K562 (cell line): ENCODE results near the gene ZNF48. TPM values are rescaled to one million over a fixed set of nuclear protein-coding genes. Genes with fewer than 3 reads are reported as not detected.

Experiments used
- ADNP ChIP-seq: fragments of 200-800 bp; sonication (Bioruptor generic); IDR thresholded peaks from 2 replicates; pipeline ENCODE4 v1.6.1; 2016; ENCODE audit warnings: missing genetic modification characterization, missing compliant biosample characterization
- CBFB ChIP-seq: sonication (generic); formaldehyde crosslinking; IDR thresholded peaks from 2 replicates; pipeline ENCODE4 v1.4.0; 2020; ENCODE audit warnings: mild to moderate bottlenecking, missing genetic modification reagents
- CHD4 ChIP-seq: fragments of 200-600 bp; sonication (generic); IDR thresholded peaks from 3 replicates; pipeline ENCODE4 v1.6.1; 2012; ENCODE audit warnings: low read depth, mild to moderate bottlenecking, mixed read lengths, low read length, inconsistent platforms; ENCODE audit not compliant: insufficient read depth, insufficient replicate concordance, poor library complexity, severe bottlenecking
- ELF1 ChIP-seq: fragments of 200-800 bp; sonication (Bioruptor generic); IDR thresholded peaks from 2 replicates; pipeline ENCODE4 v1.6.1; 2016; ENCODE audit warnings: missing genetic modification characterization, missing compliant biosample characterization
- FUS ChIP-seq: fragments of 200-400 bp; formaldehyde crosslinking; optimal IDR thresholded peaks from 2 replicates; pipeline ENCODE3; 2017; ENCODE audit warnings: low read depth, low read length
- GABPB1 ChIP-seq: sonication (generic); formaldehyde crosslinking; IDR thresholded peaks from 2 replicates; pipeline ENCODE4 v1.8.0; 2022; ENCODE audit warnings: mild to moderate bottlenecking, missing genetic modification reagents
- HNRNPH1 ChIP-seq: fragments of 200-400 bp; formaldehyde crosslinking; optimal IDR thresholded peaks from 2 replicates; pipeline ENCODE3; 2017; ENCODE audit warnings: low read depth, mild to moderate bottlenecking, low read length, moderate library complexity
- ILK ChIP-seq: fragments of 450-650 bp; IDR thresholded peaks from 2 replicates; pipeline ENCODE4 v1.6.1; 2016; ENCODE audit warnings: missing genetic modification characterization, low read depth, mild to moderate bottlenecking, missing compliant biosample characterization, moderate library complexity, borderline replicate concordance
- KLF1 ChIP-seq: fragments of 450-650 bp; IDR thresholded peaks from 2 replicates; pipeline ENCODE4 v1.6.1; 2016; ENCODE audit warnings: missing genetic modification characterization, missing compliant biosample characterization
- MAFK ChIP-seq: IDR thresholded peaks from 2 replicates; pipeline ENCODE4 v1.6.1; 2011; ENCODE audit warnings: low read length, improper control_type of control experiment
- NEUROD1 ChIP-seq: fragments of 150-350 bp; IDR thresholded peaks from 2 replicates; pipeline ENCODE4 v1.6.1; 2014; ENCODE audit warnings: borderline replicate concordance, low read length, low read depth; ENCODE audit not compliant: partially characterized antibody
- NKRF ChIP-seq: fragments of 450-650 bp; IDR thresholded peaks from 2 replicates; pipeline ENCODE4 v1.6.1; 2016; ENCODE audit warnings: borderline replicate concordance
- RBBP5 ChIP-seq: fragments of 200-600 bp; sonication (generic); IDR thresholded peaks from 2 replicates; pipeline ENCODE4 v1.6.1; 2012; ENCODE audit warnings: borderline replicate concordance, mild to moderate bottlenecking, low read length, control low read depth, inconsistent platforms; ENCODE audit not compliant: insufficient read depth, poor library complexity, severe bottlenecking
- RBM34 ChIP-seq: fragments of 200-400 bp; formaldehyde crosslinking; IDR thresholded peaks from 2 replicates; pipeline ENCODE4 v1.6.1; 2018; ENCODE audit warnings: low read length, borderline replicate concordance; ENCODE audit not compliant: insufficient read depth
- SIN3A ChIP-seq, 2 experiments: fragments of 150-350 bp in 1 of 2; IDR thresholded peaks; 2 replicates each; pipeline ENCODE4 v1.6.1; 2011 to 2016; ENCODE audit warnings: borderline replicate concordance in 2 of 2, low read depth in 2 of 2, low read length in 2 of 2, mild to moderate bottlenecking in 2 of 2, moderate library complexity in 2 of 2; ENCODE audit not compliant: control insufficient read depth in 1 of 2
- SP2 ChIP-seq: IDR thresholded peaks from 2 replicates; pipeline ENCODE4 v1.6.1; 2011; ENCODE audit warnings: mild to moderate bottlenecking, low read depth, low read length, moderate library complexity; ENCODE audit not compliant: poor library complexity, severe bottlenecking; ENCODE audit errors: extremely low read depth
- SRSF9 ChIP-seq: fragments of 200-400 bp; formaldehyde crosslinking; IDR thresholded peaks from 2 replicates; pipeline ENCODE4 v1.6.1; 2017; ENCODE audit warnings: low read depth, low read length, borderline replicate concordance
- STAG1 ChIP-seq: sonication (generic); formaldehyde crosslinking; IDR thresholded peaks from 2 replicates; pipeline ENCODE4 v1.5.0; 2020; ENCODE audit warnings: missing genetic modification reagents, borderline replicate concordance
- TBP ChIP-seq: optimal IDR thresholded peaks from 2 replicates; pipeline ENCODE3; 2011; ENCODE audit warnings: low read depth, low read length, improper control_type of control experiment
- TRIM24 ChIP-seq, 2 experiments: fragments of 450-650 bp; IDR thresholded peaks; 2 replicates each; pipeline ENCODE4 v1.6.1; 2016
- VEZF1 ChIP-seq: fragments of 200-800 bp; sonication (Bioruptor generic); IDR thresholded peaks from 2 replicates; pipeline ENCODE4 v1.6.1; 2017; ENCODE audit warnings: missing genetic modification characterization, missing compliant biosample characterization
- ZNF197 ChIP-seq: fragments of 200-800 bp; sonication (Bioruptor generic); IDR thresholded peaks from 2 replicates; pipeline ENCODE4 v1.6.1; 2016; ENCODE audit warnings: low read depth, missing genetic modification characterization, missing compliant biosample characterization
- ZNF655 ChIP-seq: fragments of 250-450 bp; sonication (Bioruptor Pico); IDR thresholded peaks from 2 replicates; pipeline ENCODE4 v1.5.0; 2021
- polyA plus RNA-seq, 8 experiments: library from polyadenylated mRNA; depleted of rRNA in 4 of 8; stranded (reverse) in 5 of 8; unstranded in 3 of 8; fragments of >200 nt; fragmentation: Nextera tagmentation in 2 of 8; fragmentation: Illumina TruSeq in 1 of 8; extraction: Ambion mirVana in 2 of 8; extraction: Trizol in 1 of 8; gene quantifications; 2 replicates each; pipeline versions ENCODE4 v1.2.1 to v1.2.3, GENCODE V29; 2011 to 2014; ENCODE audit warnings: inconsistent platforms in 1 of 8, missing spikeins in 1 of 8
- total RNA-seq, 7 experiments: library from RNA; depleted of rRNA in 6 of 7; stranded (reverse); fragments of >200 nt in 6 of 7; fragmentation: Illumina TruSeq in 2 of 7; extraction: Trizol in 2 of 7; gene quantifications; 2 replicates each; pipeline versions ENCODE4 v1.2.1 to v1.2.3, GENCODE V29; 2011 to 2021; ENCODE audit warnings: low replicate concordance in 1 of 7

Gene ZNF48
- total and polyA plus RNA-seq, 9 of the 15 experiments (the other 6 are each of a cell fraction or from before 2014, with no cell fraction given): 0.38 to 11.6 (median 4.7) TPM

GRCh38 chr16:30370456-30371247 lies 24.6 kb upstream of the ZNF48 start, which contains the start of gene TBC1D10B (continued):
- TF ChIP-seq NEUROD1 (peak; percentile 98), CBFB (CRISPR knock-in tag) (no peak), TBP (peak; percentile 8), NKRF (no peak), ILK (tag) (no peak), SP2 (peak; percentile 77), STAG1 (CRISPR knock-in tag) (no peak), RBBP5 (no peak), KLF1 (tag) (no peak), VEZF1 (peak; percentile 44), ZNF197 (no peak), SRSF9 (no peak), ADNP (tag) (no peak), FUS (no peak), ZNF655 (no peak), CHD4 (no peak), MAFK (peak; percentile 38; the same call in 1 of the 2 replicates), RBM34 (no peak), GABPB1 (CRISPR knock-in tag) (peak; percentile 61; the same call in 1 of the 2 replicates), HNRNPH1 (no peak), ELF1 (tag) (peak; percentile 72), TRIM24 (IDR thresholded peaks at IDR 0.05) (no peak), SIN3A (IDR thresholded peaks at IDR 0.05; ENCODE audit: borderline replicate concordance in 2 of 2, control insufficient read depth in 1 of 2, low read depth in 2 of 2, low read length in 2 of 2) (peak in 1 of 2 experiments; percentile 85; a peak in 1 of 4 replicates)
